Coronary artery (tissue), 2 donors: ENCODE results near the gene MAPK14.

Experiments used
- DNase-seq: peaks from one replicate; pipeline ENCODE4 v3.0.0-alpha.2; 2017; ENCODE audit warnings: low spot score
- H3K27ac ChIP-seq, 2 donors: fragments of 200-600 bp; sonication (generic); one replicate each; pipeline ENCODE4 v1.5.1; 2016 to 2019
- H3K4me3 ChIP-seq: fragments of 200-600 bp; sonication (generic); 2 replicates; pipeline ENCODE4 v1.5.1; 2016; ENCODE audit warnings: mild to moderate bottlenecking, moderate library complexity
- CTCF ChIP-seq: fragments of 200-600 bp; sonication (generic); IDR thresholded peaks from one replicate; pipeline ENCODE4 v1.5.1; 2019; ENCODE audit warnings: antibody characterized with exemption

The MAPK14 gene

GRCh38 chr6:36111526-36111925 lies 83.9 kb downstream of the MAPK14 start:
- no peak overlapping the region for H3K4me3 ChIP-seq
- DNase-seq: no peak
- no peak overlapping the region for H3K27ac ChIP-seq
- TF ChIP-seq CTCF: no peak

GRCh38 chr6:36113049-36113448 lies 85.4 kb downstream of the MAPK14 start:
- no peak for TF ChIP-seq CTCF
- DNase-seq: no peak
- Histone ChIP-seq H3K27ac (no peak overlapping the region), H3K4me3 (no peak overlapping the region)

- H3K27ac ChIP-seq: no peak overlapping the region
- TF ChIP-seq CTCF: no peak
- no peak for DNase-seq
These were observed 86.1 kb downstream of the MAPK14 start for GRCh38 chr6:36113703-36114102.

GRCh38 chr6:36114798-36115408 lies 87.3 kb downstream of the MAPK14 start:
- no peak for DNase-seq
- no peak for TF ChIP-seq CTCF
- Histone ChIP-seq H3K4me3 (no peak overlapping the region), H3K27ac (no peak overlapping the region)

More at GRCh38 chr6:36113703-36114102, 86.1 kb downstream of the MAPK14 start:
- no peak overlapping the region for H3K4me3 ChIP-seq

- Histone ChIP-seq H3K27ac (no peak overlapping the region), H3K4me3 (no peak overlapping the region)
- no peak for TF ChIP-seq CTCF
- no peak for DNase-seq
These were observed 87.8 kb downstream of the MAPK14 start for GRCh38 chr6:36115412-36115811.

GRCh38 chr6:36116066-36116864 lies 88.7 kb downstream of the MAPK14 start:
- DNase-seq: no peak
- no peak overlapping the region for H3K4me3 ChIP-seq
- H3K27ac ChIP-seq: no peak overlapping the region
- no peak for TF ChIP-seq CTCF

GRCh38 chr6:36116943-36117342 lies 89.3 kb downstream of the MAPK14 start:
- Histone ChIP-seq H3K27ac (no peak overlapping the region), H3K4me3 (no peak overlapping the region)
- no peak for TF ChIP-seq CTCF
- no peak for DNase-seq
